HG02885 (cell line): ENCODE measurements around the gene PCDH10.
A peak's percentile ranks its signal among the peaks of the same experiment; 100 is the strongest.

Experiments used
- ATAC-seq: cut with Tn5 transposase; IDR thresholded peaks from one replicate; pipeline ENCODE4 v1.9.1; 2021; ENCODE audit warnings: mild to moderate bottlenecking; ENCODE audit not compliant: unreplicated experiment, poor library complexity

Gene PCDH10

DNA sequence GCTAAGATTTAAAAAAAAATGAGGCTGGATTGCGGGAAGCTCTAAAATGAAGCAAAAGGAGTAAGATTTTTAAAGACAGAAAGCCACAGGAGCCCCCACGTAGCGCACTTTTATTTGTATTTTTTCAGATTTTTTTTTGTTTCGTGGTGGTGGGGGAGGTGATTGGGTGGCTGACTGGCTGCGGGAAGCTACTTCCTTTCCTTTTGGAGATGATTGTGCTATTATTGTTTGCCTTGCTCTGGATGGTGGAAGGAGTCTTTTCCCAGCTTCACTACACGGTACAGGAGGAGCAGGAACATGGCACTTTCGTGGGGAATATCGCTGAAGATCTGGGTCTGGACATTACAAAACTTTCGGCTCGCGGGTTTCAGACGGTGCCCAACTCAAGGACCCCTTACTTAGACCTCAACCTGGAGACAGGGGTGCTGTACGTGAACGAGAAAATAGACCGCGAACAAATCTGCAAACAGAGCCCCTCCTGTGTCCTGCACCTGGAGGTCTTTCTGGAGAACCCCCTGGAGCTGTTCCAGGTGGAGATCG is 908 bp downstream of the PCDH10 start:
- ATAC-seq, result no peak

DNA sequence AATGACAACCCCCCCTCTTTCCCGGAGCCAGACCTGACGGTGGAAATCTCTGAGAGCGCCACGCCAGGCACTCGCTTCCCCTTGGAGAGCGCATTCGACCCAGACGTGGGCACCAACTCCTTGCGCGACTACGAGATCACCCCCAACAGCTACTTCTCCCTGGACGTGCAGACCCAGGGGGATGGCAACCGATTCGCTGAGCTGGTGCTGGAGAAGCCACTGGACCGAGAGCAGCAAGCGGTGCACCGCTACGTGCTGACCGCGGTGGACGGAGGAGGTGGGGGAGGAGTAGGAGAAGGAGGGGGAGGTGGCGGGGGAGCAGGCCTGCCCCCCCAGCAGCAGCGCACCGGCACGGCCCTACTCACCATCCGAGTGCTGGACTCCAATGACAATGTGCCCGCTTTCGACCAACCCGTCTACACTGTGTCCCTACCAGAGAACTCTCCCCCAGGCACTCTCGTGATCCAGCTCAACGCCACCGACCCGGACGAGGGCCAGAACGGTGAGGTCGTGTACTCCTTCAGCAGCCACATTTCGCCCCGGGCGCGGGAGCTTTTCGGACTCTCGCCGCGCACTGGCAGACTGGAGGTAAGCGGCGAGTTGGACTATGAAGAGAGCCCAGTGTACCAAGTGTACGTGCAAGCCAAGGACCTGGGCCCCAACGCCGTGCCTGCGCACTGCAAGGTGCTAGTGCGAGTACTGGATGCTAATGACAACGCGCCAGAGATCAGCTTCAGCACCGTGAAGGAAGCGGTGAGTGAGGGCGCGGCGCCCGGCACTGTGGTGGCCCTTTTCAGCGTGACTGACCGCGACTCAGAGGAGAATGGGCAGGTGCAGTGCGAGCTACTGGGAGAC is 1.6 kb downstream of the PCDH10 start:
- no peak for ATAC-seq

DNA sequence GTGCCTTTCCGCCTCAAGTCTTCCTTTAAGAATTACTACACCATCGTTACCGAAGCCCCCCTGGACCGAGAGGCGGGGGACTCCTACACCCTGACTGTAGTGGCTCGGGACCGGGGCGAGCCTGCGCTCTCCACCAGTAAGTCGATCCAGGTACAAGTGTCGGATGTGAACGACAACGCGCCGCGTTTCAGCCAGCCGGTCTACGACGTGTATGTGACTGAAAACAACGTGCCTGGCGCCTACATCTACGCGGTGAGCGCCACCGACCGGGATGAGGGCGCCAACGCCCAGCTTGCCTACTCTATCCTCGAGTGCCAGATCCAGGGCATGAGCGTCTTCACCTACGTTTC is 2.2 kb downstream of the PCDH10 start:
- no peak for ATAC-seq

DNA sequence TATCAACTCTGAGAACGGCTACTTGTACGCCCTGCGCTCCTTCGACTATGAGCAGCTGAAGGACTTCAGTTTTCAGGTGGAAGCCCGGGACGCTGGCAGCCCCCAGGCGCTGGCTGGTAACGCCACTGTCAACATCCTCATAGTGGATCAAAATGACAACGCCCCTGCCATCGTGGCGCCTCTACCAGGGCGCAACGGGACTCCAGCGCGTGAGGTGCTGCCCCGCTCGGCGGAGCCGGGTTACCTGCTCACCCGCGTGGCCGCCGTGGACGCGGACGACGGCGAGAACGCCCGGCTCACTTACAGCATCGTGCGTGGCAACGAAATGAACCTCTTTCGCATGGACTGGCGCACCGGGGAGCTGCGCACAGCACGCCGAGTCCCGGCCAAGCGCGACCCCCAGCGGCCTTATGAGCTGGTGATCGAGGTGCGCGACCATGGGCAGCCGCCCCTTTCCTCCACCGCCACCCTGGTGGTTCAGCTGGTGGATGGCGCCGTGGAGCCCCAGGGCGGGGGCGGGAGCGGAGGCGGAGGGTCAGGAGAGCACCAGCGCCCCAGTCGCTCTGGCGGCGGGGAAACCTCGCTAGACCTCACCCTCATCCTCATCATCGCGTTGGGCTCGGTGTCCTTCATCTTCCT is 2.7 kb downstream of the PCDH10 start:
- ATAC-seq, result no peak

DNA sequence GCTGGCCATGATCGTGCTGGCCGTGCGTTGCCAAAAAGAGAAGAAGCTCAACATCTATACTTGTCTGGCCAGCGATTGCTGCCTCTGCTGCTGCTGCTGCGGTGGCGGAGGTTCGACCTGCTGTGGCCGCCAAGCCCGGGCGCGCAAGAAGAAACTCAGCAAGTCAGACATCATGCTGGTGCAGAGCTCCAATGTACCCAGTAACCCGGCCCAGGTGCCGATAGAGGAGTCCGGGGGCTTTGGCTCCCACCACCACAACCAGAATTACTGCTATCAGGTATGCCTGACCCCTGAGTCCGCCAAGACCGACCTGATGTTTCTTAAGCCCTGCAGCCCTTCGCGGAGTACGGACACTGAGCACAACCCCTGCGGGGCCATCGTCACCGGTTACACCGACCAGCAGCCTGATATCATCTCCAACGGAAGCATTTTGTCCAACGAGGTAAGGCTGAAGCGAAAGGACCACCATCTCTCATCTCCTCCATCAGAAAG is 3.3 kb downstream of the PCDH10 start:
- no peak for ATAC-seq

DNA sequence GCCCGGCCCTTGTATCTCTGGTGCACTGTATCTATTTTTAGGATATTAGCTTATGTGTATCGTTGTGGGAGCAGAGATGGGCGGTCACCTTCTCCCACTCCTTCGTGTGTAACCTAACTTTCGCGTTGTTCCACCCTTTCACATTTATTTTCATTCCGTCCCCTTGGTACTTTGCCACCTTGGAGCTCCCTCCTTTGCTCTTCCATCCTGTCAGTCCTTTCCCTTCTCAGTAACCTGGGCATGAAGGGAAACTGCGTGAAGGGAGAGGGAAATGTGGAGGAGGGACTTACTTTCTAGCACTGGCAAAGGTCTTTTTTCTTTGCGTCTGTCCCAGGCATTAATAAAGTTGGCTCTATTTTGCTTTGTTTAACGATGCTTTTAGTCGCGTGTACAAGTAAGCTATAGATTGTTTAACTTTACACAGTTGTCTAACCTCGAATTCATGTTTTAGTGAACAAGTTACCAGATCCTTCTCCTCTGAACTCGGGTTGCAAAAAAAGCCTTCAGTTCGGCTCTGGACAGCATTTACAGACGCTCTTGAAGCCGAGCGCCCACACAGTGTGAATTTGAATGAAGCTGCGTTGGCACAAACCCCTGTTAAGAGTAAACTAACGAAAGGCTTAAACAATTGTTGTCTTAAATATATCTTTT is 3.9 kb downstream of the PCDH10 start:
- ATAC-seq, result no peak

DNA sequence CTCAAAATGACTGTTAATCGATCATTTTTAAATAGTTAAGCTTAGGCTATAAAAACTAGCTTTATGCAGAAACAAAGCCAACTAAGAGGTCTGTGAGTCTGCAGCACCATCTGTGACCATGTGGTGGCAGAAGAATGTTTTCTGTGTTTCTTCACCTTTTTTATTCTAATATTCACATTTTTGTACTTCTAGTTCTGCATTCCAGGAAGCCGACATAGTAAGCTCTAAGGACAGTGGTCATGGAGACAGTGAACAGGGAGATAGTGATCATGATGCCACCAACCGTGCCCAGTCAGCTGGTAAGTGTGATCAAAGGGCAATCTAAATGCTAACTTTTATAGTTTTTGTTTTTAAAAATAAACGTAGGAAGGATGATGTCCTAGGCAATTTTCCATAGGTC is 5.6 kb downstream of the PCDH10 start:
- peak; percentile 46 for ATAC-seq

DNA sequence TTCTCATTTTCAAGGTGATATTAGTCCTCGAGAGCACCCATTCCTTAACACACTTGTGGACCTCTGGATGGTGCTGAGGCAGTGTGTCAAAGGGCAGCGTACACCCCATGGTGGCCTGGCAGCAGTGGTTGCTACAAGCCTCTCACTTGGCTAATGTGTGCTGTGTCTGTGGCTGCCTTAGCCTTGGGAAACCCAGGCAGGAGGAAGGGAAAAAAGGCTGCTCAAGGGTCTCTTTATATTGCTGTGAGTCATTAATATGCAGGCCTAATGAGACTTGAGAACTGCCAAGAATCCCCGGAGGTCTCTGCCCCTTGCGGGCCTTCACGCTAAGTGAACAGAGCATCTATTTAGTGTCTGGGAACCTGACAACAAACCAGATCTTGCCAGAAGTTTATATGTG is 7.0 kb downstream of the PCDH10 start:
- ATAC-seq, result no peak

DNA sequence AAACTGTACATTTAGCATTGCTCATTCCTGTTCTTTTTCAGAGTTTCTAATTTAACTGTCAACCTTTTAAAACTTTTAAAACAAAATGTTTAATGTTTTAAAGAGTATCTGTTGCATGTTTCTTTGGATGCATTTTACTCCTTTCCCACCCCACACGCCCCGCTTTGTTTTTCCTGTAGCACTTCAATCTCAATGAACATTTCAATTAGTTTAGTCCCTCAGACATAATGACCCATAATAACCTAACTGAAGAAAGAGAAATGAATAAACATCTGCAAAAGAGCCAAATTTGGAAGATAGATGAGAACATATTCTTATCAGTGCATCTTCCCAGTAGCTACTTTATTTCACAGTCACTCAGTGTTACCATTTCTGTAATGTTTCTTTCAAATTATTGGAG is 7.5 kb downstream of the PCDH10 start:
- ATAC-seq, result no peak

DNA sequence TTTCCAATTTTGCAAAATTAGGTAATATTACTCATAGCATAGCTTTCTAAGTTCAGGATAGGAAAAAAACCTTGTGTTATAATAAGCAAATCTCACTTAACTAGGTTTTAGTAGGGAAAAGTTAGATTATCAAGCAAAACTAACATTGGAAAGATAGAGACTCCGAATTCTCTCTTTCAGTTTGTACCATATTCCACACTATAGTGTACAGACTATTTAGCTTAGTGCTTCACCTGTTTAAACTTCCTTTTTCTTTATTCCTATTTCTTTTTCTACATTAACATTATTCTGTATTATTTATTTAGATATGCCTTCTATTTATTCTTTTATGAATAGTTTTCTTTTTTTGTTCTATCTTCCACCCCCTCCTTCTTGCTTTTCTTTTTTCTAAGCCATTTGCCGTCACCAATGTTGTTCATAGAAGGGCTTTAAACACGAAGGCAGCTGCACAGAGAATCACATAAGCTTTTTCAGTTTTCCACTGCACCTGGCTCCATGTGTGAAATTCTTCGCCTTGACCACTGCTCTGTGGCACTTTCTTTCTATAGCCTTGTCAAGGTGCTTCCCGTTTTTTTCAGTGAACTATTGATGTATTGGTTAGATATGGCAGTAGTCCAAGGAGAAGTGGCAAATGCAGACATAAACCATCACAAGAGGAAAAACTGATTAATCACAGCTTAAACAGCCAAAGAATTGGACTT is 8.5 kb downstream of the PCDH10 start:
- no peak for ATAC-seq

DNA sequence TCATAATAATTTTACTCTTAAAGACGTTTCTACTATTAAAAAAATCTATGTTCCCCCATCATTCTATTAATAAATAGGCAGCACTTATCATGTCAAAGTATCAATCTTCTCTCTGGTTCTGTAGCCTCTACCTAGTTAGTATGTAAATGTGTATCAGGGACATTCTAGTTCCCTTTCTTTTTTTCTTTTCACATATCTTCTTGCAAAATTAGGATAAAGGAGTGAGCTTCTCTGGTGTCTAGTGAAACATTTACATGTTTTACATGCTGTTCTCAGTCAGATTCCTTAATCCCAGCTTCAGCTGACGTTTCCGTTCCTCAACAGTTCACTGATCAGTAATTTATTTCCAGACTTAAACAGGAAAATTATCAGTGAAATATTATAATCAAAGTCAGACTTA is 11.8 kb downstream of the PCDH10 start:
- ATAC-seq, result no peak

DNA sequence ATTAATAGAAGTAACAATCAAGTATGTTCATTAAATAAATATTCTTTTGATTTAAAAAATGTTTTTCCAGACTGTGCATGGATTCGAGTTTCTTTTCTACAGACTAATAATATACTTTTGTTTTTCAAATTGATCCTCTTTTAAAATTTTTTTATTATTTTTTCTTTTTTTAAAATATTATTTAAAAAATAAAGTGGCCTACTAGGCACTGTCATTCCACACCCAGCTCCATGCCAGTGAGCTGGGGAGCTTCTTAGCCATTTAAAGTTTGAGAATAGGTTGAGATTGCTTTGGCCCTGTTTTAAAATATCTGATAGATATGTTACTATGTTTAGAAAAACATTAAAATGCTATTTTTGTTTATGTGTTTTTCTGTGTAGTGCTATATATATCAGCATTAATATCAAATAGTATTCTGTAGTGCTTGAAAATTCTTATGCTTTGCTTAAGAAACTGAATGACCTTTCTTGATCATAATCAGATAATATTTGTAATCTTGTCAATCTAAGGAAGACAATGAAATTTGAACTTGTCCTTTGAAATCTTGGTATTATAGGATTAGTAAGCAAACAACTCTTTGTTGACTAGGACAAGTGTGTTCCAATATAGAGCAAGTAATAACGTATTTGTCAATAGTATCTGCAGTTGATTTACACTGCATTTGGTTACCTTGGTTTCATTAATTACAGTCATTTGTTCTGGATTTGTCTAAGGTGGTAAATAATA is 12.6 kb downstream of the PCDH10 start:
- ATAC-seq, result no peak

DNA sequence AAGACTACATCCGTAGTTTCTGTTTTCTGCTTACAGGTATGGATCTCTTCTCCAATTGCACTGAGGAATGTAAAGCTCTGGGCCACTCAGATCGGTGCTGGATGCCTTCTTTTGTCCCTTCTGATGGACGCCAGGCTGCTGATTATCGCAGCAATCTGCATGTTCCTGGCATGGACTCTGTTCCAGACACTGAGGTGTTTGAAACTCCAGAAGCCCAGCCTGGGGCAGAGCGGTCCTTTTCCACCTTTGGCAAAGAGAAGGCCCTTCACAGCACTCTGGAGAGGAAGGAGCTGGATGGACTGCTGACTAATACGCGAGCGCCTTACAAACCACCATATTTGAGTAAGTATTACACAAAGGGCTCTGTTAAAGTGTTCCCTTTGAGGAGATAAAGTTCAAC is 13.8 kb downstream of the PCDH10 start:
- ATAC-seq, result no peak

DNA sequence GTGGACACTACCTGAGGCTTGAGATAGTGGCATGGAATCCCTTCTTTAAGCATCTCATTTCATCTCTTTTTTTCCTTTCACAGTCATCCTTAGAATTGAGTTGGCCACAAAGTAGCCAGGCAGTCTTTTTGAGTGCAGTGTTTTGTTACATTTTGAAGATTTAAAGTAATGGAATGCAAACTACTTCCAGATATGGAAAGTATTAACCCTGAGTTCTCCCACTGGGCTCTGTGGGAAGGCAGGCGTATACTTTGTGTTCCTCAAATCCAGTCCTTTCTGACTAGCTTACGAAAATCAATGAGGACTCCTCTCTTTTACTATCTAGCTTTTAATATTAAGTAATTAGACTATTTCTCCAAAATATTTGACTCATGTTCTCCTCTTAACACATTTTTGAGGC is 29.9 kb downstream of the PCDH10 start:
- no peak for ATAC-seq

DNA sequence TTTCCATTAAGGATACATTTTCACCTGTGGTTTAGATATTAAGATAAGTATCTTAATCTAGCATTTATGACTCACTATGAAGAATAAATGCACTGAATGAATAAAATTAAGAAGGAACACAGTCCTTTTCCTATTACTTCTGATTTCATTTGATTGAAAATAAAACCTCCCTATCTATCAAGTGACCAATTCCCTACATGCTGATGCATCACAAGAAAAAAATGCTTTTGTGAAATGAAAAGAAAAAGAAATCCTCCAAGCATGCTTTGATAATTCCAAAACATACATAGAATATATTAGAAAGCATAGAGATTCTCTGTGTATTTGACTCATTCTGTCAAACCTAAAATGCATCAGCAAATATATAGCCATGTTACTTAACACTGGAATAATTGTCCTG is 37.1 kb downstream of the PCDH10 start:
- no peak for ATAC-seq

DNA sequence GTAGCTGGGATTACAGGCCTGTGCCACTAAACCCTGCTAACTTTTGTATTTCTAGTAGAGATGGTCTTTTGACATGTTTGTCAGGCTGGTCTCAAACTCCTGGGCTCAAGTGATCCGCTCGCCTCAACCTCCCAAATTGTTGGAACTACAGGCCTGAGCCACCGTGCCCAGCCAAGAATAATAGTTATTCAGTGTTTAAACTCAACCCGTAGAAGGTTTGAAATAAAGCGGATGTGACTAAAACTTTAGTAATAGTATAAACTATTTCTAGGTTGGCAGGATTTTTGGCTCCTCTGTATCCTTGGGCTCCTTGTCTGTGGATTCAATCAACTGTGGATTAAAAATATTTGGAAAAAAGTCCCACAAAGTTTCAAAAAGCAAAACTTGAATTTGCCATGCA is 37.8 kb downstream of the PCDH10 start:
- ATAC-seq, result no peak

DNA sequence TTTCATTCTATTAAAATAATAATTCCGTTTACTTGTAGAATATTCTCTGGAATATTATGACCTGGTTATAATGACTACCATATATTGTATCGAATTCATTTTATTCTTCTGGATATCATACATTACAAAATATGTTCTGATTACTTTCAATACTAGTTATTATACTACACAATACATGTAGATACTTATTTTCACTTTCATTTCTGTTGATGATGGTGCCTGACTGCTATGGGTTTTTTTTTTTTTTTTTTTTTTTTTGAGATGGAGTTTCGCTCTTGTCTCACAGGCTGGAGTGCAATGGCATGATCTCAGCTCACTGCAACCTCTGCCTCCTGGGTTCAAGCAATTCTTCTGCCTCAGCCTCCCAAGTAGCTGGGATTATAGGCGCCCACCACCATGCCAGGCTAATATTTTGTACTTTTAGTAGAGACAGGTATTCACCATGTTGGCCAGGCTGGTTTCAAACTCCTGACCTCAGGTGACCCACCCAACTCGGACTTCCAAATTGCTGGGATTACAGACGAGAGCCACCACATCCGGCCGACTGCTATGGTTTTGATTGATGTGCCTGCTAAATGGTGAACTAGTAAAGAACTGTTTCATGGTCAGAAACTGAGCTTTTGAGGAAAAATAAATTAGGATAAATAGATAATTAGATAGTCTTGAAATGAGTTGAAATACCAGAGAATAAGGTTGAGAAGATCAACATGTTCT is 39.5 kb downstream of the PCDH10 start:
- no peak for ATAC-seq

DNA sequence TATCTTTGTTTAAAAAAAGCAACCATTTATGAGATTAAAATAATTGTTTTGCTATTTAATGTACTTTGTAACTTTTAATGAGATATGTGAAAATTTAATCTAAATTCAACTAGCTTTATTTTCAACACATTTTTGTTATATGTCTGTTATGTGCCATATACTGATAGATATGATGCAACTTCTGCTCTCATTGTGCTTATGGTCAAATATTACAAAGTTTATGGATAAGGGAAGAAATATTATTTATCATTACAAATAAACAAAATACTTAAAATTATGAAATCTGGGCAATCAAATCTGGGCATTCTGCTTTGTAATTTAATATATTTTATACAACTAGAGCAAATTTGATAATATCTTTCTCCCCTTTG is 40.0 kb downstream of the PCDH10 start:
- no peak for ATAC-seq

DNA sequence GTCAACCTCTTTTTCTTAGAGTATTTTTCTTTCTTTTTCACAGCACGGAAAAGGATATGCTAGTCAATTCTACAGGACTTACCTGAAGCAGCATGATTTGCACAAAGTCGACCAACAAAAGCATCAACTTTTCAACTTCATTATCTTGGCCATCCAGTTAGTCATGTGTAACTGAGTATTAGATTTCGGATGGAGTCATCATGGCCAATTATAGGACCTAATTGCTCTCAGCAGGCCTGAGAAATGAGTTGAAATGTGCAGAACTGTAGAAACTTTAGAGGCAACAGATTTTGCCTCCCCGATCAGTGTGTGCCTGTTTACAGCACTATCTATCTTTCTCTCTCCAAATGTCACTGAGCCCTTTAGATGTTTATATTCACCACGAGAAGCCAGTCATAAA is 41.0 kb downstream of the PCDH10 start:
- ATAC-seq, result no peak
